ENCODE results near the gene RHOA. TPM values are rescaled to one million over a fixed set of nuclear protein-coding genes. Genes with fewer than 3 reads are reported as not detected.
"Not testable (repeated sequence)": the region's sequence is repeated elsewhere in the genome, so short reads cannot be mapped to it uniquely, and the experiment has no call there.

Gene RHOA
- total RNA-seq, 2 donors from 2014 or later: 216 to 252 TPM

- H3K27ac ChIP-seq: peak overlapping the region in 1 of 4 donors; percentile 68
- H3K36me3 ChIP-seq (replicated peaks in 1 of 2; ENCODE audit: insufficient read depth in 1 of 2, low read depth in 2 of 2): no peaks in the 10 kb centered on the region
- no peak for DNase-seq
- ATAC-seq: no peak
- 81 to 86% methylated on average over 5 of the region's 5 CpGs for WGBS, 2 donors
- intact Hi-C loops (cut with DNase I): no loop called here
- H3K9me3 ChIP-seq: no peaks in the 10 kb centered on the region
- H3K4me1 ChIP-seq: peaks cover 15% of the 10 kb centered on the region
- TF ChIP-seq POLR2A (IDR thresholded peaks at IDR 0.05): no peak
- TF ChIP-seq CTCF (IDR thresholded peaks at IDR 0.05): no peak
- H3K27me3 ChIP-seq: no peaks in the 10 kb centered on the region
- no peak overlapping the region for H3K4me3 ChIP-seq
These were observed 58.8 kb downstream of the RHOA start for GRCh38 chr3:49352890-49353421.

DNA sequence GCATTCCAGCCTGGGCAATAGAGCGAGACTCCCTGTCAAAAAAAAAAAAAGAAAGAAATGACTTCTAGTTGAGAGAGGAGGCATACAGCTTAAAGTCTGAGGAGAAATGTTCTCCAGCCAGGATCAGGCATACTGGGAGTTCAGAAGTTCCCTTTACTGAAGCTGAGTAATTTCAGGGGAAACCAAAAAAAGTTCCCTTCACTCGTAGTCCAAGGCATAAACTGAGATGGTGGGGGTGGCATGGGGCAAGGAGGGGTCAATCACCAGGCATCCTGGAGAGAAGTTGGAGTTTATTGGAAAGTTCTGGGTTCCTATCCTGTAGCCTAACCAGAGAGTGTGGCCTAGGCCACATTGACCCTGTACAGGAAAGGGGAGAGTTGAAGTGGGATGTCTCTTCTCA, 59.5 kb downstream of the RHOA start:
- DNase-seq (no peak), ATAC-seq (no peak)
- no peaks in the 10 kb centered on the region for H3K27me3 ChIP-seq
- no peak overlapping the region for H3K4me3 ChIP-seq
- WGBS, 2 donors: 75 to 76% methylated on average over 2 of the region's 2 CpGs
- H3K4me1 ChIP-seq: peaks cover 11% of the 10 kb centered on the region
- intact Hi-C loops (cut with DNase I): no loop called here
- TF ChIP-seq CTCF (IDR thresholded peaks at IDR 0.05): no peak
- TF ChIP-seq POLR2A (IDR thresholded peaks at IDR 0.05): no peak
- H3K27ac ChIP-seq: peak overlapping the region in 1 of 4 donors; percentile 68
- H3K36me3 ChIP-seq (replicated peaks in 1 of 2; ENCODE audit: insufficient read depth in 1 of 2, low read depth in 2 of 2): no peaks in the 10 kb centered on the region
- H3K9me3 ChIP-seq: no peaks in the 10 kb centered on the region

DNA sequence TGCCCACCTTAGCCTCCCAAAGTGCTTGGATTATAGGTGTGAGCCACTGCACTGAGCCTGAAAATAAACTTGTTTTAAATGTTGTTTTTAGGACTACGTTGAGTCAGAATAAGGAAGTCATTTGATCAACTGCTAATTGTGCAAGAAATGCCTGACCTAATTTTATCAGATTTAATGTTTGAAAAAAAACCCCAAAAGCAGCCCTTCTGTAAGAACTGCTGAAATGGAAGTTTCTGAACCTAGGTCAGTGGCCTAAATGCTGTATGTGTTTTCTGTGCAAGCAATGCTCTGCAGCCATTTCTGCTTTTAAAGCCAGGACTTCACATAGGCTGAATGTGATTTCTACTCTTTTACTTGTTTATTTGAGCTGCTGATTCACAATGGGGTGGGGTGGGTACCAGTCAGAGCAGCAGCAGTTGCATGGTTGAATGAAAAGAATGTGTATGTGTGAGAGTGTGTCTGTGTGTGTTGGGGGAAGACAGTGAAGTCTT, 60.2 kb downstream of the RHOA start:
- 22 to 33% methylated on average over 1 of the region's 1 CpG for WGBS, 2 donors
- peak; percentile 29 for ATAC-seq
- peaks cover 4% of the 10 kb centered on the region for H3K4me1 ChIP-seq

DNA sequence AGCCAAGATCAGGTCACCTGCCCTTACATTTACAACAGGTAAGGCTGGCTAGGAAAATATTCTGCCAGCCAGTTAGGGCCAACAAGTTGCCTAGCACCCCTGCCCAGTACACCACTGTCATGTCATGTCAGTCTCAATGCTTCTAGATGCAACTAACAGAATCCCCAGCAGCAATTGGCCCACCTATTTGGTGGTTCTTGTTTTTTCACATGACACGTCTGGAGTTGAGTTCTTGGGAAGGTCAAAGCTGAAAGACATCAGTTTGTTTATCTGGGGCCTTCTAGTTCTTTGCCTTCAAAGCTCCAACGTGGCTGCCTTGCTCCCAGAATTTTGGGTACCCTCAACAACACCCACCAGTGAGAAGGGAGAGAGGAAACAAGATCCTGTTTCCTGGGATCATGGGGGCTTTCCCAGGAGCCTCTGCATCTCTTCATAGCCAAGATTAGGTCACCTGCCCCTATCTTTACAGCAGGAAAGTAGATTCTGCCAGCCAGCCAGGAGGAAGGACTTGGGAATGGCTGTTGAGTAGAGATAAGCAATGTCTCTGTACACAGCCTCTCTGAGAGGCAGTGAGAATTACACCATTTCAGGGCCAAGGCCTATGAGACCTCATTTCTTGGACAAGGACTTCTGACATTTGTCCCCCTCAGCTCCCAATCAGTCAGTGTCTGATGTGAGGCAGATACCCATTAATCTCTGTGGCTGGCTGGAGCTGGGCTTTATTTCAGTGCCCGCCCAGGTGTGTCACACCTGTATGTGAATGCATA, 62.2 kb downstream of the RHOA start:
- DNase-seq (no peak), ATAC-seq (no peak)
- Histone ChIP-seq H3K9me3 (no peaks in the 10 kb centered on the region), H3K27me3 (no peaks in the 10 kb centered on the region), H3K4me1 (no peaks in the 10 kb centered on the region), H3K4me3 (no peak overlapping the region), H3K27ac (no peak overlapping the region), H3K36me3 (replicated peaks in 1 of 2; ENCODE audit: insufficient read depth in 1 of 2, low read depth in 2 of 2) (no peaks in the 10 kb centered on the region)
- intact Hi-C loops (cut with DNase I): loop anchor here (10.0 kb wide), 1 partner anchor 75 kb away; the partner anchor contains the start of genes AMT and NICN1
- WGBS, 2 donors: 51 to 61% methylated on average over 3 of the region's 3 CpGs
- TF ChIP-seq CTCF (IDR thresholded peaks at IDR 0.05): no peak
- TF ChIP-seq POLR2A (IDR thresholded peaks at IDR 0.05): no peak

More for the DNA sequence above, 60.2 kb downstream of the RHOA start:
- Histone ChIP-seq H3K36me3 (replicated peaks in 1 of 2; ENCODE audit: insufficient read depth in 1 of 2, low read depth in 2 of 2) (no peaks in the 10 kb centered on the region), H3K27ac (peak overlapping the region in 2 of 4 donors; percentile 0 to 68), H3K27me3 (no peaks in the 10 kb centered on the region), H3K9me3 (no peaks in the 10 kb centered on the region), H3K4me3 (no peak overlapping the region)
- DNase-seq: peak in 1 of 4 donors; percentile 31
- intact Hi-C loops (cut with DNase I): no loop called here
- no peak for TF ChIP-seq POLR2A (IDR thresholded peaks at IDR 0.05)
- no peak for TF ChIP-seq CTCF (IDR thresholded peaks at IDR 0.05)

DNA sequence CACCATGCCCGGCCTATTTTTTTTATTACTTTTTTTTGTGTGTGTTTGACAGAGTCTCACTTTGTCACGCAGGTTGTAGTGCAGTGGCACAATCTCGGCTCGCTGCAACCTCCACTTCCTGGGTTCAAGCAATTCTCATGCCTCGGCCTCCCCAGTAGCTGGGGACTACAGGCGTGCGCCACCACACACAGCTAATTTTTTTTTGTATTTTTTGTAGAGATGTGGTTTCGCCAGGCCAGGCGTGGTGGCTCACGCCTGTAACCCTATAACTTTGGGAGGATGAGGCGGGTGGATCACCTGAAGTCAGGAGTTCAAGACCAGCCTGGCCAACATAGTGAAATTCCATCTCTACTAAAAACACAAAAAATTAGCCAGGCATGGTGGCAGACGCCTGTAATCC, 63.4 kb downstream of the RHOA start:
- 88 to 94% methylated on average over 12 of the region's 12 CpGs for WGBS, 2 donors
- H3K27ac ChIP-seq; H3K4me1 ChIP-seq; H3K36me3 ChIP-seq (replicated peaks in 1 of 2; ENCODE audit: insufficient read depth in 1 of 2, low read depth in 2 of 2); H3K9me3 ChIP-seq; H3K27me3 ChIP-seq; ATAC-seq; H3K4me3 ChIP-seq; DNase-seq: not testable (repeated sequence)
- intact Hi-C loops (cut with DNase I): loop anchor here (10.0 kb wide), 1 partner anchor 76 kb away; the partner anchor contains the start of genes AMT and NICN1
